ENCODE results near the gene AHDC1.
A peak's percentile ranks its signal among the peaks of the same experiment; 100 is the strongest.
"Not testable (repeated sequence)": the region's sequence is repeated elsewhere in the genome, so short reads cannot be mapped to it uniquely, and the experiment has no call there.

The AHDC1 gene

DNA sequence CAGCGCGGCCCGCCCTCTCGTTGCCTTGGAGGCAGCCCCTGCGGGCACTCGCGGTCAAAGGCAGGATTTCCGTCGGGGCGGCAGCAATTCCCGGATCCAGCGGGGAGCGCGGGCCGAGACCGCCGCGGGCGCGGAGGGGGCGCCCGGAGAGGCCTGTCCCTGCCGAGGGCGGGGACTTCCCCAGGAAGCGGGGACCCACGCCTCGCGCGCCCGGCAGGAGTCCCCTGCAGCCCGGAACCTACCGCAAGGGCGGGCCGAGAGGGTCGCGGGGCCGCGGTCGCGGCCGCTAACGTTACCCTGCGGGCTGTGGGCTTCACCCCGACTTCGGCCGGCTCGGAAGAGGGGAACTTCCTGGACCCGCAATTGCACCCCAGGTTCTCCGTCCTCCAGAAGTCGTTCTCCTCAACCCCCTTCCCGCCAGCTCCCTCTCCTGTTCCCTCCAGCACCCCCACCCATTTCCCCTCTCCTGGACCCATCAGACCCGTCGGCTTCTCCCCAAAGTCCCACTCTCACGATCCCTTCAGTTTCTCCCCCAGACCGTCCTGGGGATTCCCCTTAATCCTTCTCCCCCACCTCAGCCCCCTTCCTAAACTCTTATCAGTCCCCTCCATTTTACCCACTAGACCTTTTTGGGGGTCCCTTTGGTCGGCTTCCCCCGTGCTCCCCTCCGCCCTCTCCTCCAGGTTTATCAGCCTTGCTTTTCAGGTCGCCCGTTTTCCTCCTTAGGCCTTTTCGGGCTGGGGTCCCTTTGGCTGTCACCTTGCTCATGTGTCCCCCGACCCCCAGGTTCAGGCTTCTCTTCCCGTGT is 30.4 kb upstream of the AHDC1 start:
- no peak for DNase-seq (ENCODE audit: low read depth, low spot score)

GRCh38 chr1:27633640-27634176 is 29.8 kb upstream of the AHDC1 start:
- no peak for DNase-seq (ENCODE audit: low read depth, low spot score)

DNA sequence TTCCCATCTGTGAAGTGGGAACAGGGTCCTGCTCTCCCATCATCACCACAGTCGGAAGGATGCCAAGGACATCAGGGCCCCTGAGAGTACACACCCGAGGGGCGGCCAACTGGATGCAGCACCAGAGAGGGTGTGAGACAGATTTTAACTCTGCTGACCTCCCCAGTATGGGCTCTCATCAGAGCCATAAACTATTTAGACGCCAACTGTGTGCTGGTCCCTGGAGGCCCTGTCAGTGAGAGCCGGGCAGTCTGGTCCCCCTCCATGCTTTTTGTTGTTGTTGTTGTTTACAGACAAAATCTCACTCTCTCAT is 29.3 kb upstream of the AHDC1 start:
- DNase-seq (ENCODE audit: low read depth, low spot score), result no peak

- DNase-seq (ENCODE audit: low read depth, low spot score), result peak; percentile 44
Observed at GRCh38 chr1:27632387-27633297, 28.7 kb upstream of the AHDC1 start.

DNA sequence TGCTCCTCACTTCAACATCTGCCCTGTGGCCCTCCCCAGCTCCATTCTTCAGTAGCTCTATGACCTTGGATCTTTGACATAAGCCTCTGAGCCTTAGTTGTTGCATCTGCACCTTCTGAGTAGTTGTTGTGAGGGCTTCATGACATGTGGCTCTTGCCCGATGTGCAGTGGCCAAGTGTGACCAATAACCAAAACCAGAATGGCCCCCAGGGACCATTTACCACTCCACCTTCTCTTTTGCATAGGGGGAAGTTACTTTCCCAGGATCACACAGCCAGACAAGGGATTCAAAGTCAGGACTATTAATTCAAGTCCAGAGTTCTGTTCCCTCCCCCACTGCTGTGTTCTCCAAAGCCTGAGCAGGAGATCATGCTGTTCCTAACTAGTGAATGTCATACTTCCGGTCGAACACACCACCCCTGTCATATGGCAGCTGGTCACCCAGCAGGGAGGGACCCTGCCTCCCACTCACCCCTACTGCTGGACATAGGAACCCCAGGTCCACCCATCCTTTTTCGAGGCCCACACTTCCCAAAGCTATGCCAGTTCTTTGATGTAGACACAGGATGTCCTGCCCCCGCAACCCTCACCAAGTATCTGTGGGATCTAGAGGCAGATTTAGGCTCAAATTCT is 27.0 kb upstream of the AHDC1 start:
- no peak for DNase-seq (ENCODE audit: low read depth, low spot score)

DNA sequence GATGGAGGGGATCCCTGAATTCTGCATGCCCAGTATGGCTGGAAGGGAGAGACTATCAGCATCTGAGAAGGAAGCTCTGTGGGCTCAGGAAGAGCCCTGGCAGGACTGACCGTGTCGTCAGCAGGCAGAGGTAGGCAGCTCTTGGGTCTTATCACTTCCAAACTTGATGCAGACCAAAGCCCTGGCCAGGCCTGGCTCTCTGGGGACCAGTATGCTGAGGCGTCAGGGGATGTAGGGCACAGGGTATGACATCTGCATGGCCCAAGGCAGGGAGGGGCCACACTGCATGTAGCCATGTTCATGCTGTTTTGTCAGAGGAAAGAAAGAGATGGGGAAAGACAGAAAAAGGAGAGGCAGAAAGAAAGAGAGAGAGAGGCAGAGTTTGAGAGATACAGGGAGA is 24.8 kb upstream of the AHDC1 start:
- no peak for DNase-seq (ENCODE audit: low read depth, low spot score)

DNA sequence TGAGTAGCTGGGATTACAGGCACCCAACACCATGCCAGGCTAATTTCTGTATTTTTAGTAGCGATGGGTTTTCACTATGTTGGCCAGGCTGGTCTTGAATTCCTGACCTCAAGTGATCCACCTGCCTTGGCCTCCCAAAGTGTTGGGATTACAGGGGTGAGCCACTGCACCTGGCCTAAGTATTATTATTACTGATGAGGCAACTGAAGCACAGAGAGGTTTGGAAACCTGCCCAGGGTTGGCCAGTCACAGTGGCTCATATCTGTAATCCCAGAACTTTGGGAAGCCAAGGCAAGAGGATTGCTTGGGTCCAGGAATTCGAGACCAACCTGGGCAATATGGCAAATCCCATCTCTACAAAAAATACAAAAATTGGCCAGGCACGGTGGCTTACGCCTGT is 23.8 kb upstream of the AHDC1 start:
- DNase-seq (ENCODE audit: low read depth, low spot score), result not testable (repeated sequence)

DNA sequence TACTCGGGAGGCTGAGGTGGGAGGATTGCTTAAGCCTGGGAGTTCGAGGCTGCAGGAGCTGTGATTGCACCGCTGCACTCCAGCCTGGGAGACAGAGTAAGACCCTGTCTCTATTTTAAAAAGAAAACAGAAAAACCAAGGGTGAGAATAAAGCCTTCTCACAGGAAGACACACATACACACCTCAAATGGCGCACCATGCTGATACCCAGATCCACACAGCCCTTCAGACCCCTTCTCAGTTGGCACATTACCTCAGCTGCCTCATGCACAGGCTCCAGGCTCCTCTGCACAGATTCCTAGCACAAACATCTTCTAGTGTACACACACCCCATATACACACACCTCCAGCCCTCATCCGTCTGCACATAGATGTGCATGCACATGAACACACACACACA is 23.1 kb upstream of the AHDC1 start:
- DNase-seq (ENCODE audit: low read depth, low spot score), result no peak

DNA sequence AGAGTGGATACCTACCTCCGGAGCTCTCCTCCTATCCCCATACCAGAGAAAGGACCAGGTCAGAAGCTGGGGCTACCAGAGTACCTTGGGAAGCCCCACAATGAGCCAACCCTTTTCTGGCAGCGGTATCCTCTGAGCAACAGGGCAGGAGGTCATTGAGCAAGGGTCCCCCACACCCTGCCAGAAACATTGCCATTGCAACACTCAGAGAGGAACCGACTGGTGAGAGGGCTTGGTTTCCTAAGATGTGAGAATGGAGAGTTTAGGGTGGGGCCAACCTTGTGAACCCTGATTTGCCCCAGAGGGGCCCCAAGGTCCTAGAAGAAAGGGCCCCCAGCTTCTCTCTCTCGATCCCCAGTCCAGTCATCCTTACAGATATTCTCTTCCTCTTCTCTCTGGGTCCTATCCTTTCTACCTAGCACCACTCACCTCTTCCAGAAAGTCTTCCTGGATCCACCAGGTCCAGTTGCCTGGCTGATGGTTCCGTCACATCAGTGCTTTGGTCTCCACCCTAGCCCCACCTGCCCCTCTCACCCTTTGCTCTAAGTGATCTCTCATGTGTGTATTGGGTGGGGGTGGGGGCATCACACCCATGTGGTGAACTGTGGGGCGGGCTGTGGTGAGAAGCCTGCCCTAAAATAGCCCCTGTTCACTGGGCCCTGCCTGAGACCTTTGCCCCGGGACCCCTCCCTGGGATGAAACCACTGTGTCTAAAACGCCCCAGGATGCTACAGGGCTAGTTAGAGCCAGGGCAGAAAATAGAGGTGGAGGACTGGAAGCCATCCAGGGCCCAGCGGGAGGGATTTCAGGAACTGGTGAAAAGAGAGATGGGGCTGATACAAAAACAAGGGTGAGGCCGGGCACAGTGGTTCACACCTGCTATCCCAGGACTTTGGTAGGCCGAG is 22.3 kb upstream of the AHDC1 start:
- DNase-seq (ENCODE audit: low read depth, low spot score), result no peak

- no peak for DNase-seq (ENCODE audit: low read depth, low spot score)
Observed at GRCh38 chr1:27624467-27625178, 20.7 kb upstream of the AHDC1 start.

- no peak for DNase-seq (ENCODE audit: low read depth, low spot score)
Observed at GRCh38 chr1:27623327-27624212, 19.6 kb upstream of the AHDC1 start.

- DNase-seq (ENCODE audit: low read depth, low spot score), result no peak
Observed at GRCh38 chr1:27622828-27623227, 18.9 kb upstream of the AHDC1 start.

- DNase-seq (ENCODE audit: low read depth, low spot score), result no peak
Observed at GRCh38 chr1:27621051-27621920, 17.3 kb upstream of the AHDC1 start.

GRCh38 chr1:27619782-27620438 is 16.0 kb upstream of the AHDC1 start:
- not testable (repeated sequence) for DNase-seq (ENCODE audit: low read depth, low spot score)

DNA sequence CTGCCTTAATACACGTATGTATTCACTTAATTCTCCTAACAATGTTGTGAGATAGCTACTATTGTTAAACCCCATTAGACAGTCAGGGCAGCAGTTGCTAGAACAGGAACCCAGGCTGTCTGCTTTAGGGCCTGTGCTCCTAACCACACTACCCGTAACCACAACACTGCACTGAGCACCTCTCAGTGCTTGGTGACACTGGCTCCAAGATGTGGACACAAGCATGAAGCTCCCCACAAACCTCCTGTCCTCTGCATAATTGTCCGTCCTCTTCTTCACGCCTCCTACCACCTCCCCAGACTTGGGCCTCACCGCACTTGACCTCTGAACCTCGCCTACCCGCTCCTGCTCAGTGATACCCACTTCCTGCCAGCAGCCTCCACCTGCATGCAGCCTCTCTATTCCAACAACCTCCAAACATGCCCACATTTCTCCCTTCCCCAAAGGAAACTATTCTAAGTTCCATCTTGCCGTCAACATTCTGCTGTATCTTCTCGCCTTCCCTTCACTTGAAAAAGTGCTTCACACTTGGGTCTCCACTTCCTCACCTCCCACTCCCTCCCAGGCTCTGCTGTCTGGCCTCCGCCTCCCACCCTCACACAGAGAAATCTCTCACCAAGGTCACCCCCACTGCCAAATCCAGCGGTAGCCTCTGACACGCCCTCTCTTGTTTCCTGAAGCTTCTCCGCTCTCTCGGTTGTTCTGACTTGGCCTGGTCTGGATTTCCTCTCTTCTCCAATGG is 14.6 kb upstream of the AHDC1 start:
- DNase-seq (ENCODE audit: low read depth, low spot score), result no peak

DNA sequence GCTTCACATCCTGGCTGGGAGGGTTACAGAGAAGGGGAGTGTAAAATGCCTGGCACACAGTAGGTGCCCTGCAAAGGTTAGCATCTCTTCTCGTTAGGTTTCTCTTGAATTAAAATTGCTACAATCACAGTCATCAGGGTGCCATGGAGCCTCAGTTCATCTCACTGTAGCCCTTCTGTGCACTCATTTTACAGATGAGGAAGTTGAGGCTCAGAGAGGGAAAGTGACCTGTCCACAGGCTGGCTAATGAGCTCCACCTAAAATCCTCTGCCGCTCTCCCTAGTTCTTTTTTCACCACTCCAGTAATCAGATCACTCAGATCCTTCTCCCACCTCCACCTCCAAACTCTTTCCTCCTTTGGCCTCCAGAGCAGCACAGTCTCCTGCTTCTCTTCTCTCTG is 13.5 kb upstream of the AHDC1 start:
- no peak for DNase-seq (ENCODE audit: low read depth, low spot score)

- no peak for DNase-seq (ENCODE audit: low read depth, low spot score)
Observed at GRCh38 chr1:27616441-27616840, 12.5 kb upstream of the AHDC1 start.
